IPS-NIHi7 (cell line): ENCODE measurements around the gene NF1.
"Not testable (repeated sequence)": the region's sequence is repeated elsewhere in the genome, so short reads cannot be mapped to it uniquely, and the experiment has no call there.

Experiments
- DNase-seq: peaks from one replicate; pipeline ENCODE4 v3.0.0; 2012; ENCODE audit warnings: mixed read lengths; ENCODE audit errors: extremely low spot score

Gene NF1

DNA sequence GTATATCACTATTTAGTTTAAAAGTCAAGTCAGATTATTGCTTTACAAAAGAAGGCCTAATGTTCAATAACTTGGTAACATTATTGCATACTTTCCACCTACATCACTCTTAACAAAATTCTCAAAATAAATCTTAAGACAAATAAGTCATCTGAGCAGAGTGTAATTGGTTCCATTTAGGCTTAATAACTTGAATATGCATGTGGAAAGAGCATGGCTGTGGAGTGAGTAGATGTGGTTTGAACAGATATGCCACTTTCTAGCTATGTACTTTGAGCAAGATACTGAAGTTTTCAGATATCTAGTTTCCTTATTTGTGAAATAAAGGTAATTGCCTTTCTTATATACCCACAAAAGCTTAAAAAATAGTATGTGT is 233.4 kb downstream of the NF1 start:
- no peak for DNase-seq

DNA sequence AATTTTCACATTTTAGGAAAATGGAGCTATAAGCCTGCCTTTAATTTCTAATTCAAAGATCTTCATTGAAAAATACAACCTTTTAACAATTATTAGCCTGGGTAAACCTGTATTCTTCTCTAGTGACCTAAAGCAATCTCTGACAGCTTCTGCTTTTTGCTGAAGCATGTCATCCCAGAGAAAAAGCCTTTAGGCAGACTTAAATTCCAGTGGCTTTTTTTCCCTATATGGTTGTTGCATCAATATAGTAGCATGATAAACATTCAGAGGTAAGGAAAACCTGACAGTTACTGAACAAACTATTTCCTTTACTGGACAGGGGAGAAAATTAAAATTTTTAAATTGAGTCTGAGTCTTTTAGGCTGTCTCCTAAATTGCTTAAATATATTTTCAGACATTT is 234.4 kb downstream of the NF1 start:
- DNase-seq, result no peak

DNA sequence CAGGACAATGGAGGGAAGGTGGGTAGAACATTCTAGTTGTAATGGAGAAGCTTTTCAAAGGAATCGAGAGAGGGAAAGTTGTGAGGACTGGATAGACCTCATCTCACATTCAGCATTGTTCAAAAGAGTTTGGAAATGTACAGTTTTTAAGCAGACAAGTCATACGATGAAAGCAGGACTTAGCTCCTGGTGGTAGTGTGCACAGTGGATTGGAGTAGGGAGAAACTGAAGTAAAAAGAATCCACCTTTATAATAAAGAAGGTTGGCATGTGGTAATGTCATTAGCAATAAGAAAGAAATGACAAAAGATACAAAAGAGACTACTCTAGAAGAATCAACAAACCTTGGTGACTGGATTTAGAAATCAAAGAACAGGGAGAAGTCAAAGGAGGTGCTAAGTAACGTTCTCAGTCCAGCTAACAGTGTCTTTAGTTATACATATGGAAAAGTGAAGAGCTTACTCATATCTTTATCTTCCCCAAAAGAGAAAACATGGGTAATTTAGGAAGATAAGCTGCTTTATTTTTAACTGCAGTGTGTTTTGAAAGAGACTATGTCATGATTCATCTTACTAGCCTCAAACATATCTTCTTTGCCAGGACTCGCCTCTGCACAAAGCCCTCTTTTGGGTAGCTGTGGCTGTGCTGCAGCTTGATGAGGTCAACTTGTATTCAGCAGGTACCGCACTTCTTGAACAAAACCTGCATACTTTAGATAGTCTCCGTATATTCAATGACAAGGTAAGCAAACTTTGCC is 245.3 kb downstream of the NF1 start:
- DNase-seq, result no peak

DNA sequence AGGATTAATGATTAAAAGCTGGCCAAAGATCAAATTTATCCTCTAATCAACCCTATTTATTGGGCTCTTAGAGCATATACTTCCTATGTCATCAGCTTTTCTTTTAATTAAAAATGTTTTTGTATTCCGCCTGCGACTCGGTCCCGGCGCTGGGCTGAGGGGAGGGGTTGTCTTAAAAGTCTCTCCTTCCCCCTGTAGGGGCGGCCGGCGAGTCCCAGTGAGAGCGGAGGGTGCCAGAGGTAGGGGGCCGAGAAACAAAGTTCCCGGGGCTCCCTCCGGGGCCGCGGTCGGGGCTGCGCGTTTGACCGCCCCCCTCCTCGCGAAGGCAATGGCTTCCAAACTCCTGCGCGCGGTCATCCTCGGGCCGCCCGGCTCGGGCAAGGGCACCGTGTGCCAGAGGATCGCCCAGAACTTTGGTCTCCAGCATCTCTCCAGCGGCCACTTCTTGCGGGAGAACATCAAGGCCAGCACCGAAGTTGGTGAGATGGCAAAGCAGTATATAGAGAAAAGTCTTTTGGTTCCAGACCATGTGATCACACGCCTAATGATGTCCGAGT is 250.5 kb downstream of the NF1 start:
- not testable (repeated sequence) for DNase-seq

DNA sequence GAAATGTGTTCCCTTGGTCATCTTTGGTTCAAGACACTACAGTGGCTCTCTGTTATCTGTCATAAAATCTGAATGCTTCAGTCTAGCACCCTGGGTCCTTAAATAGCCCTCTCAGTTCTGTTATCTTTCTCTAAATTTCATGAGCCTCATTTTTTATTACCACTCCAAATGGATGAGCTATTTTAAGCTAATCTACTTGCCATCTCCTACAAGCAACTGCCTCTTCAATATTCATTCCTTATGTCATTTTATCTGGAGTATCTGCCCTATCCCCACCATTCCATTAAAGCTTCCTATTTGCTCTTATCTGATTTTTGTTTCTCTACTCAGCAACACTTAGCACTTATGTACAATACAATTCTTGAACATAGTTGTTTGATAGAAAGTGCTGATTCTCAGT is 254.7 kb downstream of the NF1 start:
- no peak for DNase-seq

DNA sequence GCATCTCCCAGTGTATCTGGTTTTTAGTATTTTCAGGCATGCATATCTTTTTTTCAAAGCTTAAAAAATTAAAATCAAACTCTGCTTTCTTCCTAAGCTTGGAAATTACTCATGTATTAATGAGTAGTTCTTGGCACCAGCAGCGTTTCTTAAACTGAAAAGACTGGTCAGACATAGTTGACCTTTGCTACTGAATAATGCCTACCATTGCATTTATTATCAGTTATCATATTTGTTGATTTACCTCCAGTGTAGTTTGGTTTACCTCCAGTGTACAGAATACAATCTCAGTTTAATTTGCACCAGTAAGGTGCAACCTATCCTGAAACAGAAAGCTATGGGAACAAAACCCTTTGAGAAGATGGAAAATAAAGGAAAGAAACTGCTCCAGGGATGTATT is 261.2 kb downstream of the NF1 start:
- no peak for DNase-seq

DNA sequence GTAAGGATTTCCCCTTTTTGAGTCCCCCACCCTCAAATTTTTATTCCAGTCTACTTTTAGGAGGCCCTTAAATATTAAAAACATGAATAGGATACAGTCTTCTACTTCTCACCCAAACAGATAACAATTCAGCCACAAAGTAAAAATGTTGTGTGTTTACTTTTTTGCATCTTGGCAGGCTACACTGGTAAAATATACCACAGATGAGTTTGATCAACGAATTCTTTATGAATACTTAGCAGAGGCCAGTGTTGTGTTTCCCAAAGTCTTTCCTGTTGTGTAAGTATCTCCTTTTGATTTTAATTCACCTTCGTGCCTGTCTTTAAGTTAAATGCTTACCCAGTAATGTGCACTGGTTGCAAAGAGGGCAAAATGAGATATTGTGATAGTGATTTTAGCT is 262.3 kb downstream of the NF1 start:
- DNase-seq, result no peak

DNA sequence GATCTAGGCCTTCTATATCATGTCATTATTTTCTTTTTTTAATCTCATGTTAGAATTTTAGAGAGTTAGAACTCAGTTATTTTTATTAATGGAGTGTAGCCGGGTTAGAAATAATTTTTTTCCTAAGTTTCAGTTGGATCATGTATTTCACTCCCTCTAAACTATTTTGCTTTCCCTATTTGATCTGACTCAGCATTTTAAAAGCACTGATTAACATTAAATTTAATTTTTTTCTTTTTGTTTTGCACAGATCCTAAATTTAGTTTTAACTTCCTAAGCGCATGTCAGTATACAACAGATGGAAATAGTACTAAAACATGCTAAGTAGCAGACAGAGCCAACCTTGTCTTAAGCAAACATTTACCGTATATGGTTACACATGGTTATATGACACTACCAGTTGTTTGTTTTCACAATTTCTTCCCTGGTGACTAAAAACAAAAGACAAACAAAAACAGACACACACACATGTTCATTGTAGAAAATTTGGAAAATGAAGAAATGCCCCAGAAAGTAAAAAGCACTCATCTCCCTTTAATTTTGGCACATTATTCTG is 263.1 kb downstream of the NF1 start:
- no peak for DNase-seq

DNA sequence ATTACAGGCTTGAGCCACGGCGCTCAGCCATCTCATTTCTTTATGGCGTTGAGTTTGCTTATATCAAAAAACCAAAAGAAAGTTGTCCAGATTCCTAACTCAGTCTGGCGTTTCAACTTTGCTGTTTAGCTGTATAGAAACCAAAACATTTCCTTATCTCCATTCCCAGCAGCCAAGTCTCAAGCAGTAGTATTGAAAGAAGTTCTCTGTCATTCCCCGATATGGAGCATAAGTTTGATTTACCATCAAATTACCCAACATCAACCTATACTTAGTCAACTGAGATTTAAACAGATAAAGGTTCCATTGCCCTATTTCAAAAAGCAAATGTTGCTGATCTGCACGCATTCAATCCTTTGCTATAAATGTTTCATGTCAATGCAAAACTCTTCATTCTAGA is 269.2 kb downstream of the NF1 start:
- no peak for DNase-seq

DNA sequence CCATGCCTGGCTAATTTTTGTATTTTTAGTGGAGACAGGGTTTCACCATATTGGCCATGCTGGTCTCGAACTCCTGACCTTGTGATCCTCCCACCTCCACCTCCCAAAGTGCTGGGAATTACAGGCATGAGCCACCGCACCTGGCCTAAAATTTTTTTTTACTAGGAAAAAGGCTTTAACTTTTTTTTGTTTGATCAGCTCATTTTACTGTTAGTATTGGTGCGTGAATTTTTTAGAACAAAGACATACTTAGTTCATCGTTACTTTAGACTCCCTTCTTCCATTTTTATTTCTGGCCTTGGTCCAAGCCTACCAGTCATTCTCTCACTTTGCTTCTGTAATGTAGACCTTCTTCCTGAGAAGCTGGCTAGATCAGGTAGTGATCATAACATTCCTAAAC is 271.3 kb downstream of the NF1 start:
- no peak for DNase-seq

DNA sequence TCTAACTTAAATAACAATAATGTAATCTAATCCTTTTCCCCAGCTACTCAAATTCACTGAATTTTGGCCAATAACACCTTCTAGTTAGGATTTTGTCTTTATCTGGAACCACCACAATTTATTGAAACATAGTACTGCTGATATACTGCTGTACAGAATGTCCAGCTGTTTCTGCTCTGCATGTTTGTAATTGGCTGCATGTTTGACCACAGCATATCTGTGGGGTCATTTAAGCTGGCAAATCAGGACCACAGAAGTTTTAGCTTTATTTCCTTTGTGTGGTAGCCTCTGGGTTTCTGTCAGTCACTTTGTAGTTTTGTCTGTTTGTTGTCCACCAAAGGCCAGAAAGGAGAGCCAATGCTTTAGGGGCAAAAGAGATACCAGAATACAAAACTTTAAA is 274.5 kb downstream of the NF1 start:
- no peak for DNase-seq

DNA sequence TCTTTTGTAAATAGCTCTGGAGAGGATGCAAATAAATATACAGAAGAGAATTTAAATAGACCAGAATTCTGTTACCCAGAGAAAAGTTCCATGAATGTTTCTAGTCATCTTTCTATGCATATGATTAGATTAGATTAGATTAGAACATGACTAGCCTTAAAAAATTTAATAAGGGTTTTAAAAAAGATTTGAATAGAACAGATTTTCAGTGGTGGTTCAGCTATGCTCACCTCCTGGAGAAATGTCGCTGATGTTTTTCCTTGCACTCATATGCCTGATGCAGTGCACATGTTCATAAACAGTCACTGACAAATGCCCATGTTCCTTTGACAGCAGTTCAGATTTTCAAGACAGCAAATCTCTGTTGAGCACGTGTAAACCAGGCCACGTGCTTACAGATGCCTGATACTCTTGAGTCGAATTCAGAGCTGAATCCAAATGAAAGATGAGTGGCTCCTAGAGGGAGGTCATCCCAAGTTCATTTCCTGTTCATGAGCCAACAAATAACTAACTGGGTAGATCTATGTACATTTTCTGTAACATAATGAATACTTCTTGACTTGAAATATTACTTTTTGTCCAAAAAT is 276.8 kb downstream of the NF1 start:
- no peak for DNase-seq

DNA sequence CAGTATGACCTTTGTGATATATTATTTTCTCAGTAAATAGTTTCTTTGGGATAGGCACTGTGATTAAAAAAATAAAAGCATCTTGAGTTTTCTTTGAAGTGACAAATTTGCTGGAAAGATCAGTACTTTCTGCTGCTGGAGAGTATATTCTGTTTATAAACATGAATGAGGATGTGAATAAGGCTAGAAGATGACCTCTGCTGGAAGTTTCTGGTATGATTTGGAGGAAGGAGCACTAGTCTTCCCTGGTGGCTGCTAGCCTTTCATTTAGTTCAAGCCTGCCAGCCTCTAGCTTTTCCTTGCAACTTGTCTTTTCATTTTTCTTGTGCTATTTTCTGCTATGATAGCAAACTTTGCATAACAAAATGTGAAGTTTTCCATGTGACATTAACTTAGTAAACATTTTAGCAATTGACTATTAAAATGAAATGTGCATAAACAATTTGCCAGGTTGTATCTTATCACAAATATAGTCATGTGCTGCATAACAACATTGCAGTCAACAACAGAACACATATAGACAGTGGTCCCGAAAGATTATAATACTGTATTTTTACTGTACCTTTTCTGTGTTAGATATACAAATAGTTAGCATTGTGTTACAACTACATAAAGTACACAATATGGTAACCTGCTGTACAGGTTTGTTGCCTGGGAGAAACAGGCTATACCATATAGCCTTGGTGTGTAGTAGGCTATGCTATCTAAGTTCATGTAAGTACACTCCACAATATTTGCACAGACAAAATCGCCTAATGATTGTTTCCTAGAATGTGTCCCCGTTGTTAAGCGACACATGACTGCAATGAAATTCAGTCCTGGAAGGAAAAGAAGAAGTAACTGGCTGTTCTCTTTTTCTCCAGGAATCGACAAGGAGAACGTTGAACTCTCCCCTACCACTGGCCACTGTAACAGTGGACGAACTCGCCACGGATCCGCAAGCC is 278.6 kb downstream of the NF1 start:
- peak; percentile 31 for DNase-seq

DNA sequence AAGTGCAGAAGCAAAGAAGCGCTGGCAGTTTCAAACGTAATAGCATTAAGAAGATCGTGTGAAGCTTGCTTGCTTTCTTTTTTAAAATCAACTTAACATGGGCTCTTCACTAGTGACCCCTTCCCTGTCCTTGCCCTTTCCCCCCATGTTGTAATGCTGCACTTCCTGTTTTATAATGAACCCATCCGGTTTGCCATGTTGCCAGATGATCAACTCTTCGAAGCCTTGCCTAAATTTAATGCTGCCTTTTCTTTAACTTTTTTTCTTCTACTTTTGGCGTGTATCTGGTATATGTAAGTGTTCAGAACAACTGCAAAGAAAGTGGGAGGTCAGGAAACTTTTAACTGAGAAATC is 279.3 kb downstream of the NF1 start:
- no peak for DNase-seq

DNA sequence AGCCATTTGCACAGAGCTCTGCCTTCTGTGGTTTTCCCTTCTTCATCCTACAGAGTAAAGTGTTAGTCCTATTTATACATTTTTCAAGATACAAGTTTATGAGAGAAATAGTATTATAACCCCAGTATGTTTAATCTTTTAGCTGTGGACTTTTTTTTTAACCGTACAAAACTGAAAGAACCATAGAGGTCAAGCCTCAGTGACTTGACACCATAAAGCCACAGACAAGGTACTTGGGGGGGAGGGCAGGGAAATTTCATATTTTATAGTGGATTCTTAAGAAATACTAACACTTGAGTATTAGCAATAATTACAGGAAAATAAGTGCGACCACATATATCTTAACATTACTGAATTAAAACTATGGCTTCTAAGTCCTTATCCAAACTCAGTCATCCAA is 279.7 kb downstream of the NF1 start:
- no peak for DNase-seq

DNA sequence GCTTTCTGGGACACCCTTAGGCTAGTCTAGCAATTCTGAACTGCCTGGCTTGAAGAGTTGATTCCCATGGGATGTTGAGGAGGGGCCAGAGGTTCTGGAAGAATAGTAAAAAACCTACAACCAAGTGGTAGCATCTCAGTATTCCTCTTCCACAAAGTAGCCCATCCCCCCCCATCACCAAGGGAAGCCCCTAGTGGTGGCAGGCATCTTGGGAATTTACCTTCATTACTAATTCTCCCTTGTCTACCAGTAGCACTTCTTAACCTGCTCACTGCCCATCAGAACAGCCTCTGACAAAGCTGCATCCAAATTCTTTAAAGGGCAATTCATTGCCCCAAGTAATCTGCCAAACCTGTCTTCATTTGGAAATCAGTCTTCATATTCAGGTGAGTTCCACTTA is 283.9 kb downstream of the NF1 start:
- DNase-seq, result peak; percentile 51

DNA sequence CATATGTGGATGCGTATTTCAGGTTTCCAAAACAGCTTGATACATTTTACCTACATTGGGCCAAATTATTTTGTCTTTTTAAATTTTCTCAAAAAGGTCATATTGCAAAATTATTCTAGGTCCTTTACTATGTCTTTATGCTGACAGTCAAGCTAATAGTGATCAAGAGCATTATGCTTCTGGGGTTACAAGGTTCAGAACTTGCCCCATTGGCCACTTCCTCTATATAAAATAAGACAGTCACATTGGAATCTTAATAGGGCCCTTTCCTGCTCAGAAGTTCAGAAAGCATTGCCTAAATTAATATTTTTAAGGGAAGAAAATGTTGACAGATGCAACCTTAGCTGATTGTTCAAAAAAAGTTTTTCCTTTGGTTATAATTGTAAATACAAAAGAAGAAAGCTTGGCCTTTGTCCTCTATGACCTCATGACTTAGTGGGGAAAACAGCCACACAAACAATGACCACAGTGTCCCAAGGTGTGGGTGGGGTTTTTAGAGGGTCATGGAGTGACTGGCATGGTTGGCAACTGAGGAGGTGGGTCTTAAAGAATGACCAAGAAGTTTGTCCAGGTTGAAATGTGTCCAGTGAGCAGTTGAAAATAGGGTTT is 284.9 kb downstream of the NF1 start:
- DNase-seq, result no peak

DNA sequence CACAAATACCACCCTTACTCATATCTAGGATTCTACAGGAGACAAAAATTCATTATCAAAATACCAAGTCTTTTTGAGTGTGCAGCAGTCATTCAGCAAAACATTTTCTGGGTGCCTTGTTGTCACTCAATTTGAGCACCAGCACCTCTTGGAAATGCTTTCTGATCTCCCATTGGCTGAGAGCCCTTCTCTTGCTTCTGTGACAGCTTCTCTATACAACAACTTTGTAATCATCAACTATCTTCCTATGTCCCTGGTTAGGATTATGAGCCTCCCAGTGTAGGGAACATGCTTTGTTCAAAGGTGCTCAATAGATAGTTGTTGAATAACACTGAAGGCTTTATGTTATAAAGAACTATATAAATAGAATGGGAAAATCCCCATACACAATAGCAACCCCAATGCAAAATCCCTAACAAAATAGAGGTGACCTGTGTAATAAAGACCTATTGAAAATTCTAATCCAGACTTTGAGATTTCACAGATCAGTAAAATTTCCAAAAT is 286.4 kb downstream of the NF1 start:
- no peak for DNase-seq

DNA sequence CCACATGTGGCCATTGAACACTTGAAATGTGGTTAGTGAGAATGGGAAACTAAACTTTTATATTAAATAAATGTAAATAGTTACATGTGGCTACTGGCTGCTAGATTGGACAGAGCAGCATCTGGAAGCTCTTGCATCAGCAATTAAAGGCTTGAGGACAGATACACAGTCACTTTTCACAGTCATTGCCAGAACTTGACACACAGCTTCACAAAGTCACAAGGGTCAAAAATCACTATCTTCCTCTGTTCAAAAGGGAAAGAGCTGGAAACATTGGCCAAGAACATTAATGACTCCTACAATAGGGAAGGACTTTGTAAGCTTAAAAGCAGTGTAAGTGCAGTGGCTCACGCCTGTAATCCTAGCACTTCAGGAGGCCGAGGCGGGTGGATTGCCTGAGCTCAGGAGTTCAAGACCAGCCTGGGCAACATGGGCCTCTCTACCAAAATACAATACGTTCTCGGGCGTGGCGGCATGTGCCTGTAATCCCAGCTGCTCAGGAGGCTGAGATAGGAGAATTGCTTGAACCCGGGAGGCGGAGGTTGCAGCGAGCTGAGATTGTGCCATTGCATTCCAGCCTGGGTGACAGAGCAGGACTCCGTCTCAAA is 288.0 kb downstream of the NF1 start:
- DNase-seq, result not testable (repeated sequence)

DNA sequence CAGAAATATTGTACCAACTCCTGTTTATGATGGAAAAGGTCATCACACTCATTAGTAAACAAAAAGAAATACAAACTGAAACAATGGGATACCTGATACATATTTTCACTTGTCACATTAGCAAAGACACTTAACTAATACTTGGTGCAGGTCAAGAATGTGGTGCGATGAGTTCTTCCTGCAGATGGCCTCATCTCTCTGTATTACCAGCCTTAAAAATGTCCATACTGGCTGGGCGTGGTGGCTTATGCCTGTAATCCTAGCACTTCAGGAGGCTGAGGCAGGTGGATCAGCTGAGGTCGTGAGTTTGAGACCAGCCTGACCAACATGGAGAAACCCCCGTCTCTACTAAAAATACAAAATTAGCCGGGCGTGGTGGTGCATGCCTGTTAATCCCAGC is 288.7 kb downstream of the NF1 start:
- DNase-seq, result not testable (repeated sequence)
